ENCODE results near the gene XYLT1. TPM values are rescaled to one million over a fixed set of nuclear protein-coding genes. Genes with fewer than 3 reads are reported as not detected.

The XYLT1 gene, protein sequence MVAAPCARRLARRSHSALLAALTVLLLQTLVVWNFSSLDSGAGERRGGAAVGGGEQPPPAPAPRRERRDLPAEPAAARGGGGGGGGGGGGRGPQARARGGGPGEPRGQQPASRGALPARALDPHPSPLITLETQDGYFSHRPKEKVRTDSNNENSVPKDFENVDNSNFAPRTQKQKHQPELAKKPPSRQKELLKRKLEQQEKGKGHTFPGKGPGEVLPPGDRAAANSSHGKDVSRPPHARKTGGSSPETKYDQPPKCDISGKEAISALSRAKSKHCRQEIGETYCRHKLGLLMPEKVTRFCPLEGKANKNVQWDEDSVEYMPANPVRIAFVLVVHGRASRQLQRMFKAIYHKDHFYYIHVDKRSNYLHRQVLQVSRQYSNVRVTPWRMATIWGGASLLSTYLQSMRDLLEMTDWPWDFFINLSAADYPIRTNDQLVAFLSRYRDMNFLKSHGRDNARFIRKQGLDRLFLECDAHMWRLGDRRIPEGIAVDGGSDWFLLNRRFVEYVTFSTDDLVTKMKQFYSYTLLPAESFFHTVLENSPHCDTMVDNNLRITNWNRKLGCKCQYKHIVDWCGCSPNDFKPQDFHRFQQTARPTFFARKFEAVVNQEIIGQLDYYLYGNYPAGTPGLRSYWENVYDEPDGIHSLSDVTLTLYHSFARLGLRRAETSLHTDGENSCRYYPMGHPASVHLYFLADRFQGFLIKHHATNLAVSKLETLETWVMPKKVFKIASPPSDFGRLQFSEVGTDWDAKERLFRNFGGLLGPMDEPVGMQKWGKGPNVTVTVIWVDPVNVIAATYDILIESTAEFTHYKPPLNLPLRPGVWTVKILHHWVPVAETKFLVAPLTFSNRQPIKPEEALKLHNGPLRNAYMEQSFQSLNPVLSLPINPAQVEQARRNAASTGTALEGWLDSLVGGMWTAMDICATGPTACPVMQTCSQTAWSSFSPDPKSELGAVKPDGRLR
- 4.4 to 10.0 TPM (median 6.1 TPM) in 3 replicates for polyA plus RNA-seq
- 2.4 TPM for polyA plus RNA-seq (2011; ENCODE audit: low read depth)
- 2.8 and 3.2 TPM in 2 replicates for polyA plus RNA-seq (2011; cell fraction: cytosol; rRNA removed)
- 13.9 and 14.2 TPM in 2 replicates for polyA plus RNA-seq (2011; cell fraction: nucleus; rRNA removed)
- 4.9 and 8.9 TPM in 2 replicates for polyA plus RNA-seq (2012; ENCODE audit: low replicate concordance)
- 19.2 to 30.8 TPM (median 26.0 TPM) in 3 replicates for polyA minus RNA-seq
- 10.6 TPM for polyA minus RNA-seq (2011; cell fraction: cytosol; rRNA and poly(A)+ RNA removed)
- 26.4 and 32.7 TPM in 2 replicates for polyA minus RNA-seq (2011; cell fraction: nucleus; rRNA and poly(A)+ RNA removed)

DNA sequence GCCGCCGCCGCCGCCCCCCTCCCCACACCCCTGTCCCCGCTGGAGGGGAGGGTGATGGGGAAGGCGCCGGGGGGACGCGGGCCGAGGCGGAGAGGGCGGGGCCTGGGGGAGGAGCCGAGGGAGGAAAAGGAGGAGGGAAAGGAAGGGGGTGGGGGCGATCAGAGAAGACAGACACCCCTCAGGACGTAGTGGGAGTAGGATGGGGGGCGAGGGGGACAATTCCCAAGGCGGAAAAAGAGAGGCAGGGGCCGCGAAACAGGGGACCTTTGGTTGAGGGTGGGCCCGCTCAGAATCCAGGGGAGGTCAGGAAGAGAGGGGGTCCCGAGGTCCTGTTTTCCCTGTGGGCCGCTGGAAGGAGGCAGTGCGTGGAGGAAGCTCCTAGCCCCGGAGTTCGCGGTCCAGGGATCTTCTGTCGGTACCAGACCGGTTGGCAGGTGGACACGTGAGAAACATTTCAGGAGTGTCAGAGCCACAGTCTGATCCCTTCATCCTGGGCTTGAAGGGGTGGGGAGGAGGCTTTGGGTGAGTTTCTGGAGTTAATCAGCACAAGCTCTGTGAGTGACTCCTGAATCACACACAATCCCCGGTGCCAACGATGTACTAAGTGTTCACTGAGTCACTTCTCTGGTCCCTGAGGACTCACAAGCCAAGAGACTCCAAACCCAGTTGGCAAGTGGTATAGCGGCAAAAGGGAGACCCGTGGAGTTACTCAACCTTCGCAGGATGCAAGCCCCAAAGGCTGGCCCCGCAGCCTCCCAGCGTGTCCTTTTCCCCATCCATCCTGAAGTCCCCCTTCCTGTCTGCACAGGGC is at the start of gene XYLT1:
Gene XYLT1 (minus strand): TSS at position 53 of the 811 bp plus-strand sequence. CDS start 164 bp downstream, outside the sequence.
- FAIRE-seq (peak; percentile 100), DNase-seq (ENCODE audit: low read depth, low spot score) (peak; percentile 93)
- Histone ChIP-seq H3K4me1 (ENCODE audit: control insufficient read depth, extremely low read depth, insufficient read depth, low read length) (peaks cover 25% of the 10 kb centered on the region), H4K20me1 (ENCODE audit: control insufficient read depth, extremely low read depth, insufficient read depth, low read length) (no peaks in the 10 kb centered on the region), H3K27me3 (ENCODE audit: control insufficient read depth, extremely low read depth, insufficient read depth, low read length) (no peaks in the 10 kb centered on the region), H3K4me3 (ENCODE audit: control insufficient read depth in 2 of 3, extremely low read depth in 1 of 3, insufficient read depth in 2 of 3, low read depth in 1 of 3, low read length in 3 of 3) (peak within 1 kb of the TSS; percentile 62 to 76 (median 64)), H3K4me2 (ENCODE audit: control insufficient read depth, extremely low read depth, insufficient read depth, low read depth, low read length) (peak within 1 kb of the TSS; percentile 95), H2AFZ (ENCODE audit: control insufficient read depth, low read length) (peak within 1 kb of the TSS; percentile 75), H3K9ac (ENCODE audit: control insufficient read depth, extremely low read depth, insufficient read depth, low read length) (peak within 1 kb of the TSS; percentile 73), H3K9me3 (ENCODE audit: control insufficient read depth, low read depth, low read length) (no peaks in the 10 kb centered on the region), H3K79me2 (ENCODE audit: control insufficient read depth, insufficient read depth, low read length) (peaks cover 23% of the 10 kb centered on the region), H3K27ac (ENCODE audit: control insufficient read depth, insufficient read depth, low read length) (peak within 1 kb of the TSS; percentile 71), H3K9me1 (ENCODE audit: control insufficient read depth, extremely low read depth, insufficient read depth, low read length) (peaks cover 3% of the 10 kb centered on the region), H3K36me3 (ENCODE audit: control insufficient read depth in 2 of 2, extremely low read depth in 1 of 2, insufficient read depth in 2 of 2, low read length in 2 of 2) (no peaks in the 10 kb centered on the region)
- dilution Hi-C loops (cut with MboI; ENCODE audit: extremely low pct_ligation_motif_present, low sequenced_read_pairs) = loop anchor here (10.0 kb wide), 1 partner anchor 114 kb away; no protein-coding TSS in a partner anchor
- TF ChIP-seq EZH2 (IDR thresholded peaks at IDR 0.05; ENCODE audit: low read length) = no peak
- TF ChIP-seq, protein P1, sequence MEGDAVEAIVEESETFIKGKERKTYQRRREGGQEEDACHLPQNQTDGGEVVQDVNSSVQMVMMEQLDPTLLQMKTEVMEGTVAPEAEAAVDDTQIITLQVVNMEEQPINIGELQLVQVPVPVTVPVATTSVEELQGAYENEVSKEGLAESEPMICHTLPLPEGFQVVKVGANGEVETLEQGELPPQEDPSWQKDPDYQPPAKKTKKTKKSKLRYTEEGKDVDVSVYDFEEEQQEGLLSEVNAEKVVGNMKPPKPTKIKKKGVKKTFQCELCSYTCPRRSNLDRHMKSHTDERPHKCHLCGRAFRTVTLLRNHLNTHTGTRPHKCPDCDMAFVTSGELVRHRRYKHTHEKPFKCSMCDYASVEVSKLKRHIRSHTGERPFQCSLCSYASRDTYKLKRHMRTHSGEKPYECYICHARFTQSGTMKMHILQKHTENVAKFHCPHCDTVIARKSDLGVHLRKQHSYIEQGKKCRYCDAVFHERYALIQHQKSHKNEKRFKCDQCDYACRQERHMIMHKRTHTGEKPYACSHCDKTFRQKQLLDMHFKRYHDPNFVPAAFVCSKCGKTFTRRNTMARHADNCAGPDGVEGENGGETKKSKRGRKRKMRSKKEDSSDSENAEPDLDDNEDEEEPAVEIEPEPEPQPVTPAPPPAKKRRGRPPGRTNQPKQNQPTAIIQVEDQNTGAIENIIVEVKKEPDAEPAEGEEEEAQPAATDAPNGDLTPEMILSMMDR (optimal IDR thresholded peaks at IDR 0.05 in 1 of 3, IDR thresholded peaks at IDR 0.05 in 1 of 3, conservative IDR thresholded peaks at IDR 0.05 in 1 of 3; ENCODE audit: extremely low read depth in 1 of 3, insufficient read depth in 2 of 3, low read length in 3 of 3) = no peak

DNA sequence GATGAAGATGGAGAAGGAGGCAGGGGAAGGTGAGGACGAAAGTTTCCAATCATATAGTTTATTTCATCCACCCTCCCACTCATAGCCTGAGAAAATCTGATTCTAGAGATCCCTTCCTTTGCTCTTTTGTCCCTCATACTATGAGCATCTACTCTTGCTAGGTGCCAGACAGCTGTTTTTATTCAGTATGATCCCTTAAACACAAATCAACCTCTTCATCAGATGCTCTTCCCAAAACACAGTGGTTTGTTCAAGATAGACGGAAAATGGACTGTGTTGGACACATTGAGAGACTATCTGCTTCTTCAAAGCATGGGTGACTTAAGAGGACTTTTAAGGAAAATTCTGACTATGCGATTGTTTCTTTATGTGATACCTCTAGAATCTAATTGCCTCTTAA is 49.4 kb upstream of the XYLT1 start:
- Histone ChIP-seq H3K9me3 (ENCODE audit: control insufficient read depth, low read depth, low read length) (no peaks in the 10 kb centered on the region), H3K9me1 (ENCODE audit: control insufficient read depth, extremely low read depth, insufficient read depth, low read length) (no peaks in the 10 kb centered on the region), H2AFZ (ENCODE audit: control insufficient read depth, low read length) (no peak overlapping the region), H3K4me2 (ENCODE audit: control insufficient read depth, extremely low read depth, insufficient read depth, low read depth, low read length) (no peak overlapping the region), H3K4me3 (ENCODE audit: control insufficient read depth in 2 of 3, extremely low read depth in 1 of 3, insufficient read depth in 2 of 3, low read depth in 1 of 3, low read length in 3 of 3) (no peak overlapping the region), H3K4me1 (ENCODE audit: control insufficient read depth, extremely low read depth, insufficient read depth, low read length) (peaks cover 31% of the 10 kb centered on the region), H3K79me2 (ENCODE audit: control insufficient read depth, insufficient read depth, low read length) (no peaks in the 10 kb centered on the region), H3K9ac (ENCODE audit: control insufficient read depth, extremely low read depth, insufficient read depth, low read length) (no peak overlapping the region), H3K27ac (ENCODE audit: control insufficient read depth, insufficient read depth, low read length) (no peak overlapping the region), H4K20me1 (ENCODE audit: control insufficient read depth, extremely low read depth, insufficient read depth, low read length) (no peaks in the 10 kb centered on the region), H3K27me3 (ENCODE audit: control insufficient read depth, extremely low read depth, insufficient read depth, low read length) (no peaks in the 10 kb centered on the region), H3K36me3 (ENCODE audit: control insufficient read depth in 2 of 2, extremely low read depth in 1 of 2, insufficient read depth in 2 of 2, low read length in 2 of 2) (no peaks in the 10 kb centered on the region)
- FAIRE-seq (no peak), DNase-seq (ENCODE audit: low read depth, low spot score) (no peak)
- TF ChIP-seq EZH2 (IDR thresholded peaks at IDR 0.05; ENCODE audit: low read length) = no peak
- TF ChIP-seq, protein P1 (optimal IDR thresholded peaks at IDR 0.05 in 1 of 3, IDR thresholded peaks at IDR 0.05 in 1 of 3, conservative IDR thresholded peaks at IDR 0.05 in 1 of 3; ENCODE audit: extremely low read depth in 1 of 3, insufficient read depth in 2 of 3, low read length in 3 of 3) = no peak
- dilution Hi-C loops (cut with MboI; ENCODE audit: extremely low pct_ligation_motif_present, low sequenced_read_pairs) = no loop called here
